Measurements from ENCODE around the gene RGL1. TPM values are rescaled to one million over a fixed set of nuclear protein-coding genes. Genes with fewer than 3 reads are reported as not detected.

The RGL1 gene
- total RNA-seq, 1 experiment from 2014 or later: 28.2 TPM

DNA sequence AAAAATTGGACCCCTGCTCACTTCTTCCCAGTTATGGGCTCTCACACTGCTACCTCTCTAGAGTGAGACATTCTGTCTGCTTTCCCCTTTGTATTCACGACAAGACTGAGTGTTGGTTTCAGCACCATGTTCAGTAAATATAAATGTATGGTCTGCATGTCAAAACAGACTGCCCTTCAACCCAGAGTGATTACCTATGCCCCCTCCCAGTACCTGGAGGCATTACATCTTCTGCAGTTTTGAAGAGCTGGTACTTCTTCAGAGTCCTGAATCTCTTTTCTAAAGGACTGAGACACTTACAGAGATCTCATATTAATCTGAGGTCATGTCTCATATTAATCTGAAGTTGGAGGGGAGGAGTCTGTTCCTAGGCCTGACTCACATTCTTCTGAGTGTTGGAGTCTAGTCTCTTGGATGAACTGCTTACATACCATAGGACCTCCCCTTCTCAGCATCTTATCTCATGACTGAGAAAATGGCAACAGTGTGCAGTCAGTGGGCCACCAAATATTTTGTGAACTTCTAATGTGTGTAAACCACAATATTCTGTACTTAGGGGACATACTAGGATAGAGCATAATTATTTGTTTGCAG lies 80.3 kb downstream of the RGL1 start:
- Histone ChIP-seq H3K27me3 (replicated peaks) (no peaks in the 10 kb centered on the region), H3K4me3 (no peak overlapping the region), H3K36me3 (peaks cover 53% of the 10 kb centered on the region), H3K4me1 (replicated peaks) (peaks cover 38% of the 10 kb centered on the region), H3K9me3 (replicated peaks) (no peaks in the 10 kb centered on the region), H3K27ac (no peak overlapping the region)
- DNase-seq (ENCODE audit: low read depth in 1 of 2, low spot score in 2 of 2): no peak

DNA sequence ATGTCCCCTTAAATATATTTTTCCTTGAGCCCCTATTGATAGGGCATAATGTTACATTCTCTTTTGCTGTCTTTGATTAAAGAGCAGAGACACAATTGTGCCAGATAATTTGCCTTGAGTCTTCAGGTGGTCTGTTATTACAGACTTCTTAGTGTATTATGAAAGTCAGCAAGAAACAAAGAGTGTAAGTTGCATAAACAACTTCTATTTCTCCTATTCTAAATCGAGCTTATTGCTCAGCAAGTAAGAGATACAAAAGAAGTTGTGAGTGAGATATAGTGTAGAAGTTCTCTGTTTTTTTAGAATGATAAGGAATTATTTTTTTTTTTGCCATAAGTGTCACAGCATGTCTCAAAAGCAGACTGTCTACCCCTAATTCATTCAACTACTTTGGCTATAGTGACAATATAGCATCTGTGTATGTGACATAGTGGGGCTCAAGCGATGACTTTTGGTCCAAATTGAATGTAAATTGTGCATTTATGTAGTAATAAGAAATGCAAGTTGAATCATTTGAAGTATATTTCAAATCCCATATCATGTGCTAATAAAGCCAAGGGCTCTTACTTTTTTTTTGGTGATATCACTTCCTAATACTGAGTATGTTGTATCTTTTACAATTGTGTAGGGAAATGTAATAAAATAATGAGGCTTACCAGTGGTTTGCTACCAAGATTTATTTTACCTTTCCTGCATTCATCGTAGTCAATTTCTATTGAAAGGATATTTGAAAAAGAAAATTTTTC lies 81.3 kb downstream of the RGL1 start:
- no peaks in the 10 kb centered on the region for H3K9me3 ChIP-seq (replicated peaks)
- H3K4me3 ChIP-seq: no peak overlapping the region
- DNase-seq (ENCODE audit: low read depth in 1 of 2, low spot score in 2 of 2): no peak
- H3K27me3 ChIP-seq (replicated peaks): no peaks in the 10 kb centered on the region
- H3K4me1 ChIP-seq (replicated peaks): peaks cover 28% of the 10 kb centered on the region
- peaks cover 56% of the 10 kb centered on the region for H3K36me3 ChIP-seq
- no peak overlapping the region for H3K27ac ChIP-seq

DNA sequence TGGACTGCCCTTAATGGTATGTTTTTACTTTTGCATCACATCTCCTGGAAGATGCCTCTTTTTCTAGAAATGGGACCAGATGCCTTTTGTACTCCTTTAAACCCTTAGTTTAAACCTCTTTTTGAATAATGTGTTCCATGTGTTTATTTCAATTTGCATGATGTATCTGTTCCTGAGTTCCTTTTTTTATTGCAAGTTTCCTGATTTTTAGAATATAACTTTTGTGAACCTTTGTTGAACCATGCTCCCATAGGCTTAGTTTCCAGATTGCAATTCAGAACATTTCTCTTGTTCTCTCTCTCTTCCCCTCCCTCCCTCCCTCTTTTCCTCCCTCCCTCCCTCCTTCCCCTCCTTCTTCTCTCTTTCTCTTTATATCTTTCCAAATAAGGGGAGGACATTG lies 81.9 kb downstream of the RGL1 start:
- H3K27ac ChIP-seq: no peak overlapping the region
- no peak for DNase-seq (ENCODE audit: low read depth in 1 of 2, low spot score in 2 of 2)
- H3K9me3 ChIP-seq (replicated peaks): no peaks in the 10 kb centered on the region
- H3K4me1 ChIP-seq (replicated peaks): peaks cover 22% of the 10 kb centered on the region
- no peaks in the 10 kb centered on the region for H3K27me3 ChIP-seq (replicated peaks)
- peaks cover 56% of the 10 kb centered on the region for H3K36me3 ChIP-seq
- H3K4me3 ChIP-seq: no peak overlapping the region

DNA sequence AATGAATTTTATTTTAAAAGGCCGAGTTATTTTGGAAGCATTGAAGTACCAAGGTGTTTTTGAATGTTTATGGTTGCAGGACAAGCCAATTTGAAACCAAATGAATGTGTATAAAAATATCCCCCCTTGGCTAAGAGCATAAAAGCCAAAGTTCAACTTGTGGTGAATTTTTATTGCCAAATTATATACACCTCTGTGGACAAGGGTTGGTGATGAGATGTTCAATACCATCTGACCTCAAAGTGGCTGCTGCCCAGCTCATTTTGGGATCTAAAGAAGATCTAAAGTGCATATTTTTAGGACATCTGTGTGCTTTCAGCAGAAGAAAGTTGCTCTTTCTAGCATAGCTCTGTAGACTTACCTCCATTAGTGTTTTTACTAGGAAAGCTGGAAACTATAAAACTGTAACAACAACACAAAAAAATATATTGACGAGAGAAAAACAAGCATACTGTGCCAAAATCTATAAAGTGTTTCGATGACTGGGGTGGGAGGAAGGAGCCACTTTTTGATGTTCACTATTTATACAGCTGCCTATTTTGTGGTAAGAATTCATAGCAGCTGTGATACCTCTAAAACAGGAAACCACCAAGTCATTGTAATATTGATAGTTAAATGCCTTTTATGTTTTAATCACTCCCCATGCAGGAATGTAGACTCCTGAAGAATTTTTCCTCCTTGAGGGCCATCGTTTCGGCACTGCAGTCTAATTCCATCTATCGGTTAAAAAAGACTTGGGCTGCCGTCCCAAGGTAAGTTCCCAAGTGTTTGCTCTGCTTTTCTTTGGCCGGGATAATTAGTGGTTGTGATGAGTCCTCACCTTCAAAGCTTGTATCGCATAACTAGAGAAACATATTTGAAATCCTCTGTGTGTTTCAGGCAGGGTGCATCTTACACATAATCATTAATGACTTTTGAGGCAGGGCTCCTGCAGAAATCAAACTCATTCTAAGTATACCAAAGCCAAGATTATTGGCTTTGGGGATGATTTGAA lies 83.2 kb downstream of the RGL1 start:
- H3K4me1 ChIP-seq (replicated peaks): peaks cover 14% of the 10 kb centered on the region
- H3K36me3 ChIP-seq: peaks cover 66% of the 10 kb centered on the region
- no peaks in the 10 kb centered on the region for H3K27me3 ChIP-seq (replicated peaks)
- no peak overlapping the region for H3K4me3 ChIP-seq
- no peak for DNase-seq (ENCODE audit: low read depth in 1 of 2, low spot score in 2 of 2)
- no peaks in the 10 kb centered on the region for H3K9me3 ChIP-seq (replicated peaks)
- H3K27ac ChIP-seq: no peak overlapping the region

DNA sequence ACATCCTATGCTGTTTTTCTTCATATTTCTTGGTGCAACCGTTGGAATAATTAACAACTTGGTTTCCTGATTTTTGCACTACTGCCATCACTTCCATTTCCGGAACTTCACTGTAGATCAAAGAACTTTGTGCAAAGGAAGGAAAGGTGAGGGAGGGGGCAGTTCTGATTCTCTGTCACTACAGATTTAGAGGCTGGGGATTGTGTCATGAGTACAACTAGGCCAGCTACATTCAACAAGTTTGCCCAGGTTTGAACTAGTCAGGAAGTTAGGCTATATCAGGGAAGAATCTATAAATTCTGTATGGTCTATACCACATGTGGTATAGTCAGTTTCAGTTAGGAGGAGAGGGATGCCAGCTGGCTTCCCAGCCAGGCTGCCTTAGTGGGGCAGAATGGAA lies 84.2 kb downstream of the RGL1 start:
- Histone ChIP-seq H3K36me3 (peaks cover 61% of the 10 kb centered on the region), H3K4me1 (replicated peaks) (peaks cover 7% of the 10 kb centered on the region; the same call in 1 of the 2 replicates), H3K4me3 (no peak overlapping the region), H3K27ac (no peak overlapping the region), H3K27me3 (replicated peaks) (no peaks in the 10 kb centered on the region), H3K9me3 (replicated peaks) (no peaks in the 10 kb centered on the region)
- no peak for DNase-seq (ENCODE audit: low read depth in 1 of 2, low spot score in 2 of 2)

DNA sequence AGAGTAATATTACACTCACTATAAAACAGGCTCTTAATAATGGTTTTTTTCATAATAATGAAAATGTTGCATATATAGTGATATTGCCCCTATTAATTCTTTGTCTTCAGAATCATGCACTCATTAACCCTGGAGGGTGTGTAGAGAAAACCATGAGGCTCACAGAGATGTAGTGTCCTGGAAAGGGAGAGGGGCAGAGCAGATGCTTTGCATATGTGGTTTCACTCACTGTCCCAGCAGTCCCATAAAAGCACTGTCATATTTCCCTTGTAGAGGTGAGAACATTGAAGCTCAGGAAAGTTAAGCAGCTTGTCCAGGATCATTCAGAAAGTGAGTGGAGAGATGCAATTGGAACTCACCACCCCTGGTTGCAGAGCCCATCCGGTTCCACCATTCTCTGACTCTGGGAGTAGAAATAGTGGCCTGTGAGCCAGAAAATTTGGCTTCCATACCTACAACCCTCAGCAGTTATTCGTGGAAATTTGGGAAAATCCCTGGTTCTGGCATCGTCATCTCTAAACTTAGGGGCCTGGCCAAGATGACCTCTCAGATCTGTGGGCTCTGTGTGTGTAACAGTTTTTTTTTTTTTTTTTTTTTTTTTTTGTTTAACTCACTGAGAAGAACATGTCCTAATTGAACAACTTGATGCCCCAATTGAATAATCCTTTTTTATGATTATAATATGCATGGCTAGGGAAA lies 86.4 kb downstream of the RGL1 start:
- peaks cover 63% of the 10 kb centered on the region for H3K36me3 ChIP-seq
- H3K27me3 ChIP-seq (replicated peaks): no peaks in the 10 kb centered on the region
- H3K27ac ChIP-seq: no peak overlapping the region
- H3K4me1 ChIP-seq (replicated peaks): peaks cover 7% of the 10 kb centered on the region; the same call in 1 of the 2 replicates
- no peaks in the 10 kb centered on the region for H3K9me3 ChIP-seq (replicated peaks)
- no peak for DNase-seq (ENCODE audit: low read depth in 1 of 2, low spot score in 2 of 2)
- no peak overlapping the region for H3K4me3 ChIP-seq

DNA sequence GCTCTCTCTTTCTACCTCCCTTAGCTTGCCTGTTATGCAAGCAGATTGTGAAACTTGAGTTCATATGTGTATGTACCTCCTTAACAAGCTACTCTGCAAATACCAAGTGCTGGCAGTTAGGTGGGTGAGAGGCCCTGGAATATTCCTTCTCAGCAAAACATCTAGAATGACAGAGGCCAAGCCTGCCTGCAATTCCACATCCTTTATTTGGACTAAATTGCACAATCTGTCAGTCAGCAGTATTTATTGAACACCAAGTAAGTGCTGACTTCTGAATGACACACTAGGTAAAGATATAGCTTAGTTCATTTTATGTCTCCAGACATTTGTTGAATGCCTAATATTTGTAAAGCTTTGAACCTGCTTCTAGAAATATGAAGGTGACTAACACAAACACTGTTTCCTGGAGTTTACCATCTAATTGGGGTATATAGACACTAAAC lies 87.5 kb downstream of the RGL1 start:
- H3K27me3 ChIP-seq (replicated peaks): no peaks in the 10 kb centered on the region
- no peak overlapping the region for H3K27ac ChIP-seq
- peaks cover 7% of the 10 kb centered on the region; the same call in 1 of the 2 replicates for H3K4me1 ChIP-seq (replicated peaks)
- peaks cover 64% of the 10 kb centered on the region for H3K36me3 ChIP-seq
- H3K4me3 ChIP-seq: no peak overlapping the region
- no peak for DNase-seq (ENCODE audit: low read depth in 1 of 2, low spot score in 2 of 2)
- no peaks in the 10 kb centered on the region for H3K9me3 ChIP-seq (replicated peaks)

DNA sequence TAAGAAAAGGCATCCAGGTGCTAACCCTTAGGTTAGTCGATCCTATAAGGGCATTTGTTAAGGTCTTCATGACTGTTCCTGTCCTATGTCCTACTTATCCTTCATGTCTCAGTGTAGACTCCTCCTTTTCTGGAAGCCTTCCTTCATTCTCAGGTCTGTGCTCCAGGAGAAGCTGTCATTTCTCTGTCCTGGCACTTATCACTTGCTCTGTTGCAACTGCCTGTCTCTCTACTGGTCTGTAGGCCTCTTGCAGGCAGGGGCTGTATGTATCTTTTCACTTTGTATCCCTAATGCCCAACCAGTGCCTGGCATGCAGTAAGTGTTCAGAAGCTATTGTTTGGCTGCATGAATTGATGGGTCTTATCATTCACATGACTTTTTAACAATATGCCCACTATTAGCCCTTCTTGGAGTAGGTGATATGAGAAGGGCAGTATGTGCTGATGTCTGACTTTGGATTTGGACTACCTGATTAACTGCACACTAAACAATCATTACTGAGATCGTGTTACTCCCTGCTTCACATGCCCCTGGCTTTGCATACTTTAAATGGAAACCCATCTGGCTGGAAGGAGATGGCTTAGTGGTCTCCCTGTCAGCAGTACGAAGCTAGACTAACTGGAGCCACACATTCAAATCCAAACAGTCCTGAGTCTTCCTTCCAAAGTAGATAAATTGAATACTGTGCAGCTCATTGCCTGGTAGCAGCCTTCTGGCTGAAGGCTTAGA lies 88.8 kb downstream of the RGL1 start:
- peaks cover 54% of the 10 kb centered on the region for H3K36me3 ChIP-seq
- no peaks in the 10 kb centered on the region; the same call in 1 of the 2 replicates for H3K4me1 ChIP-seq (replicated peaks)
- DNase-seq (ENCODE audit: low read depth in 1 of 2, low spot score in 2 of 2): no peak
- no peak overlapping the region for H3K27ac ChIP-seq
- H3K4me3 ChIP-seq: no peak overlapping the region
- H3K9me3 ChIP-seq (replicated peaks): no peaks in the 10 kb centered on the region
- H3K27me3 ChIP-seq (replicated peaks): no peaks in the 10 kb centered on the region

DNA sequence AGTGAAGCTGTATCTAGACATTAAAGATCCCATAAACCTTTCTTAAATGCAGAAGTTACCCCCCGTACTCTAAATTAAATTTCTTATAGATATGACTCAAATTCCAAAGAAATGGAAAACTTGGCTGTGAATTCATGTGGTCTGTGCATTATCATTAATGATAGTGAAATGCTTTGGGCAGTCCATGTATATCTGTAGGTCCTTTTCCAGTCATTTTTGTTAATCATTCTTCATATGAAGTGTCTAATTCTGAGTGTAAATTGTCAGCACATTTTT lies 89.3 kb downstream of the RGL1 start:
- no peaks in the 10 kb centered on the region for H3K9me3 ChIP-seq (replicated peaks)
- no peak overlapping the region for H3K27ac ChIP-seq
- no peaks in the 10 kb centered on the region for H3K4me1 ChIP-seq (replicated peaks)
- peaks cover 54% of the 10 kb centered on the region for H3K36me3 ChIP-seq
- H3K4me3 ChIP-seq: no peak overlapping the region
- DNase-seq (ENCODE audit: low read depth in 1 of 2, low spot score in 2 of 2): no peak
- H3K27me3 ChIP-seq (replicated peaks): no peaks in the 10 kb centered on the region

DNA sequence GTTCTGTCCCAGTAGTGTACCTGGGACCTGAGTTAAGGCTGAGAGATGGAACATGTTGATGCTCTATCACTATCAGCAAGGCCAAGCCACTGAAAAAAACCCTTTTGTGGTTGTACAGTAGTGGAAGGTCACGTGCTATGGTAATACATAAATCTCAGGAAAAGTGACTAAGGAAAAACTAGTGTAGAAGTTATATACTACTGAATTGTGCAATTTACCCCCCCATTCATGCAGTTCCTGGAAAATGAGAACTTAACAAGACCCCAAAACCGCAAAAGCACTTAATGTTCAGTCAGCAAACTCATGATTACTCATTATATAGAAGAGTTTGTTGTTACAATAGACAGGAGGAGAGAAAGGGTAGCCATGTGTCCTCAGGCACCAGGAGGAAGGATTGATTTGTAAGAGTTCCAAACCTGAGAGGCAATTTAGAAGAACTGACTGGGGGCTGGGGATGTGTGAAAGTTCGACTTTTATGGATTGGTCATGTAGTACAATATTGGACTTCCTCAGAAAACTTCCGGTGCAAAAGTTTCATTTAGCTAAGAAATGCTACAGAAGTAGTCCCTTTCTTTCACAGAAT lies 91.6 kb downstream of the RGL1 start:
- Histone ChIP-seq H3K27ac (no peak overlapping the region), H3K9me3 (replicated peaks) (no peaks in the 10 kb centered on the region), H3K4me1 (replicated peaks) (no peaks in the 10 kb centered on the region), H3K4me3 (no peak overlapping the region), H3K27me3 (replicated peaks) (no peaks in the 10 kb centered on the region), H3K36me3 (peaks cover 59% of the 10 kb centered on the region)
- DNase-seq (ENCODE audit: low read depth in 1 of 2, low spot score in 2 of 2): no peak

DNA sequence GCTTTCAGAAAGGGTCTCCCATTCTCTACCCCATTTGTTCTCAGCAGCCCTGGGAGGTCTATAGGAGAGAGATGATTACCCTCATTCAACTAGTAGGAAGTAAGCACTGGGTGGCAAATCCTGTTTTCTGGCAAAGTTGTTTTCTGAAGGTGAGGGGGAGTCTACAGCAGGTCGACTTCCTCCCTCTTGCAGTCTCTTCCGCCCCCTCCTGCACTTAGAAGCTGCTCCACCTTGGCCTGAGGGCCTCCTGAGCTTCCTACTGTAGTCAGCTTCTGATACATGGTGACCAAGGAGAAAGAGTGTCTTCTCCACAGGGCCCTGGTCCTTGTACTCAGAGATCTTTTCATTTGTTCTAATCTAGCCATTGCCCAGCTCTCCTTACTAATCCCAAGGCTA lies 93.1 kb downstream of the RGL1 start:
- Histone ChIP-seq H3K36me3 (peaks cover 52% of the 10 kb centered on the region), H3K27me3 (replicated peaks) (no peaks in the 10 kb centered on the region), H3K4me1 (replicated peaks) (no peaks in the 10 kb centered on the region), H3K4me3 (no peak overlapping the region), H3K27ac (no peak overlapping the region), H3K9me3 (replicated peaks) (no peaks in the 10 kb centered on the region)
- no peak for DNase-seq (ENCODE audit: low read depth in 1 of 2, low spot score in 2 of 2)

DNA sequence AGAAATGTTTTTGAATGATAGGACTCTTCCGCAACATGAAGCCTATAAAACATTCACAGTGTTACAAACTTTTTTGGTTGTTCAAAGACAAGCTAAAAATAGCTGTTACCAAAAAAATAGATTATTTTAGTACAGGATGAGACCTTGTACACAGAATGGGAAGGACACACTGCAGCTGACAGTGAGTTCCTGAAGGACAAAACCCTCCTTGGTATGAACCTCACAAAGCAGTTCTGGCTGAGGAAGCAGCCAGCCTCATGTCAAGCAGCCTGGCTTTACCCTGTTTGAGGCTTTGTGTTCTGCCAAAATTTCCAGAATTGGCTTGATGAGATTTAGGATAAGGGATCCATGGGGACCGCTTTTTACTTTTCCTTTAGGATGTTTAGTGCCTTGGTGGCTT lies 93.7 kb downstream of the RGL1 start:
- H3K4me3 ChIP-seq: no peak overlapping the region

More for the DNA sequence above, 93.7 kb downstream of the RGL1 start:
- no peaks in the 10 kb centered on the region for H3K4me1 ChIP-seq (replicated peaks)
- H3K27ac ChIP-seq: no peak overlapping the region
- no peaks in the 10 kb centered on the region for H3K27me3 ChIP-seq (replicated peaks)
- no peaks in the 10 kb centered on the region for H3K9me3 ChIP-seq (replicated peaks)
- DNase-seq (ENCODE audit: low read depth in 1 of 2, low spot score in 2 of 2): no peak
- peaks cover 51% of the 10 kb centered on the region for H3K36me3 ChIP-seq

Data from SJSA1 (cell line).